Body of pancreas (tissue), 4 donors: ENCODE measurements around the gene U2AF2. TPM values are rescaled to one million over a fixed set of nuclear protein-coding genes. Genes with fewer than 3 reads are reported as not detected.
"Not testable (repeated sequence)": the region's sequence is repeated elsewhere in the genome, so short reads cannot be mapped to it uniquely, and the experiment has no call there.

Experiments used
- ATAC-seq: fragments of 150-250 bp; one replicate; pipeline ENCODE4 v1.9.1; 2016
- DNase-seq, 4 donors: peaks; one replicate each; pipeline ENCODE4 v3.0.0-alpha.2; 2019
- H3K27ac ChIP-seq, 4 donors: fragments of 200-600 bp; sonication (generic); 1 replicate in 3 of 4; 2 replicates in 1 of 4; pipeline versions ENCODE4 v1.5.1 to v1.6.1; 2016 to 2019; ENCODE audit warnings: mild to moderate bottlenecking in 1 of 4, mixed read lengths in 1 of 4, moderate library complexity in 1 of 4
- H3K27me3 ChIP-seq, 2 donors: fragments of 200-600 bp; sonication (generic); one replicate each; pipeline ENCODE4 v1.6.0; 2016; ENCODE audit warnings: mild to moderate bottlenecking in 1 of 2
- H3K36me3 ChIP-seq, 2 donors: fragments of 200-600 bp; sonication (generic); replicated peaks in 1 of 2; 2 replicates each; pipeline ENCODE4 v1.5.1; 2016; ENCODE audit warnings: low read depth in 2 of 2; ENCODE audit not compliant: insufficient read depth in 1 of 2
- H3K4me1 ChIP-seq: fragments of 200-600 bp; sonication (generic); one replicate; pipeline ENCODE4 v1.6.0; 2016
- H3K4me3 ChIP-seq, 2 donors: fragments of 200-600 bp; sonication (generic); 1 replicate in 1 of 2; 2 replicates in 1 of 2; pipeline ENCODE4 v1.5.1; 2016 to 2019
- H3K9me3 ChIP-seq, 3 donors: fragments of 200-600 bp; sonication (generic); 1 replicate in 2 of 3; 2 replicates in 1 of 3; pipeline ENCODE4 v1.5.1; 2016
- POLR2A ChIP-seq, 3 donors: fragments of 450-650 bp; IDR thresholded peaks; one replicate each; pipeline ENCODE4 v1.6.1; 2016; ENCODE audit warnings: antibody characterized with exemption in 3 of 3, mild to moderate bottlenecking in 2 of 3
- WGBS, 2 donors: methylation state at CpG; one replicate each; pipeline ENCODE4 v1.1.5; 2017; 5-methylcytosine and 5-hydroxymethylcytosine counted together
- intact Hi-C: fragments of 100-400 bp; cut with DNase I; formaldehyde crosslinking; loops from one replicate; pipeline ENCODE4 v1.15.1; 2023
- total RNA-seq, 2 donors: library from RNA; depleted of rRNA; stranded (reverse); fragments of >200 nt; gene quantifications; one replicate each; pipeline ENCODE4 v1.1.0, GENCODE V29; 2016
- TF ChIP-seq, protein P1 (sequence below), 7 experiments: fragments of 450-650 bp in 4 of 7; fragments of 200-600 bp in 3 of 7; sonication (generic) in 3 of 7; IDR thresholded peaks; one replicate each; pipeline ENCODE4 v1.5.1; 2016 to 2019; ENCODE audit warnings: antibody characterized with exemption in 7 of 7

U2AF2 gene
- total RNA-seq, 2 donors from 2014 or later, result 53.4 to 106 TPM

- no peaks in the 10 kb centered on the region for H3K36me3 ChIP-seq
- TF ChIP-seq, protein P1, sequence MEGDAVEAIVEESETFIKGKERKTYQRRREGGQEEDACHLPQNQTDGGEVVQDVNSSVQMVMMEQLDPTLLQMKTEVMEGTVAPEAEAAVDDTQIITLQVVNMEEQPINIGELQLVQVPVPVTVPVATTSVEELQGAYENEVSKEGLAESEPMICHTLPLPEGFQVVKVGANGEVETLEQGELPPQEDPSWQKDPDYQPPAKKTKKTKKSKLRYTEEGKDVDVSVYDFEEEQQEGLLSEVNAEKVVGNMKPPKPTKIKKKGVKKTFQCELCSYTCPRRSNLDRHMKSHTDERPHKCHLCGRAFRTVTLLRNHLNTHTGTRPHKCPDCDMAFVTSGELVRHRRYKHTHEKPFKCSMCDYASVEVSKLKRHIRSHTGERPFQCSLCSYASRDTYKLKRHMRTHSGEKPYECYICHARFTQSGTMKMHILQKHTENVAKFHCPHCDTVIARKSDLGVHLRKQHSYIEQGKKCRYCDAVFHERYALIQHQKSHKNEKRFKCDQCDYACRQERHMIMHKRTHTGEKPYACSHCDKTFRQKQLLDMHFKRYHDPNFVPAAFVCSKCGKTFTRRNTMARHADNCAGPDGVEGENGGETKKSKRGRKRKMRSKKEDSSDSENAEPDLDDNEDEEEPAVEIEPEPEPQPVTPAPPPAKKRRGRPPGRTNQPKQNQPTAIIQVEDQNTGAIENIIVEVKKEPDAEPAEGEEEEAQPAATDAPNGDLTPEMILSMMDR (IDR thresholded peaks at IDR 0.05), result no peak
- TF ChIP-seq POLR2A (IDR thresholded peaks at IDR 0.05), result no peak
- DNase-seq (no peak), ATAC-seq (no peak)
- WGBS, 2 donors, result 72 to 79% methylated on average over 15 of the region's 15 CpGs
- no peak overlapping the region for H3K4me3 ChIP-seq
- no peaks in the 10 kb centered on the region for H3K9me3 ChIP-seq
- peaks cover 0 to 6% of the 10 kb centered on the region in 2 donors for H3K27me3 ChIP-seq
- no peak overlapping the region for H3K27ac ChIP-seq
- intact Hi-C loops, result no loop called here
- peaks cover 4% of the 10 kb centered on the region for H3K4me1 ChIP-seq
These were observed 61.7 kb downstream of the U2AF2 start for GRCh38 chr19:55716531-55716930.

- intact Hi-C loops, result no loop called here
- H3K4me3 ChIP-seq, result no peak overlapping the region
- ATAC-seq (no peak), DNase-seq (no peak)
- peaks cover 0 to 6% of the 10 kb centered on the region in 2 donors for H3K27me3 ChIP-seq
- H3K9me3 ChIP-seq, result no peaks in the 10 kb centered on the region
- peaks cover 4% of the 10 kb centered on the region for H3K4me1 ChIP-seq
- H3K36me3 ChIP-seq, result no peaks in the 10 kb centered on the region
- 53 to 64% methylated on average over 11 of the region's 11 CpGs for WGBS, 2 donors
- TF ChIP-seq, protein P1 (IDR thresholded peaks at IDR 0.05), result no peak
- TF ChIP-seq POLR2A (IDR thresholded peaks at IDR 0.05), result no peak
- H3K27ac ChIP-seq, result no peak overlapping the region
These were observed 62.4 kb downstream of the U2AF2 start for GRCh38 chr19:55717251-55717650.

- H3K36me3 ChIP-seq, DNase-seq, H3K27ac ChIP-seq, H3K27me3 ChIP-seq, intact Hi-C loops, H3K4me1 ChIP-seq, ATAC-seq, H3K9me3 ChIP-seq, H3K4me3 ChIP-seq: not testable (repeated sequence)
- 22 to 25% methylated on average over 13 of the region's 13 CpGs for WGBS, 2 donors
These were observed 63.3 kb downstream of the U2AF2 start for GRCh38 chr19:55717879-55718711.

DNA sequence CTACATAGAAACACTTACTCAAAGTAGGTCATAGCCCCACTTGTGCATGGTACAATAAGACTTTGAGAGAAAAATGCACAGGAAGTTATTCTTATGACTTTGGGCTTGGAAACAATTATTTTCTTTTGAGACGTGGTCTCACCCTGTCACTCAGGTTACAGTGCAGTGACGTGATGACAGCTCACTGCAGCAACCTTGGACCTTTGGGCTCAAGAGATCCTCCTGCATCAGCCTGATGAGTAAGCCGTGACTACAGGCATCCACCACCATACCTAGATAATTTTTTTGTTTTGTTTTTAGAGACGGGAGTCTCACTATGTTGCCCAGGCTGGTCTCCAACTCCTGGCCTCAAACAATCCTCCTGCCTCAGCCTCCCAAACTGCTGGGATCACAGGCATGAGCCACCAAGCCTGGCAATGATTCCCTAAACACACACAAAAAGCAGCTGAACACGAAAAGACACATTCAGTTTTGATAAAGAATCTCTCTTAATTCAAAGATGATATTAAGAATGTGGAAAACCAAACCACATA, 65.4 kb downstream of the U2AF2 start:
- H3K27me3 ChIP-seq, result no peaks in the 10 kb centered on the region
- H3K4me1 ChIP-seq, result peaks cover 4% of the 10 kb centered on the region
- TF ChIP-seq, protein P1 (IDR thresholded peaks at IDR 0.05), result no peak
- TF ChIP-seq POLR2A (IDR thresholded peaks at IDR 0.05), result no peak
- intact Hi-C loops, result no loop called here
- H3K9me3 ChIP-seq, result no peaks in the 10 kb centered on the region
- H3K4me3 ChIP-seq, result no peak overlapping the region
- ATAC-seq (no peak), DNase-seq (no peak)
- H3K36me3 ChIP-seq, result no peaks in the 10 kb centered on the region
- 48 to 65% methylated on average over 5 of the region's 5 CpGs for WGBS, 2 donors
- no peak overlapping the region for H3K27ac ChIP-seq

- DNase-seq (no peak), ATAC-seq (no peak)
- Histone ChIP-seq H3K27ac (no peak overlapping the region), H3K9me3 (no peaks in the 10 kb centered on the region), H3K4me3 (no peak overlapping the region), H3K27me3 (no peaks in the 10 kb centered on the region), H3K36me3 (no peaks in the 10 kb centered on the region), H3K4me1 (peaks cover 4% of the 10 kb centered on the region)
- no peak for TF ChIP-seq POLR2A (IDR thresholded peaks at IDR 0.05)
- intact Hi-C loops, result no loop called here
- 71 to 75% methylated on average over 3 of the region's 3 CpGs for WGBS, 2 donors
These were observed 66.0 kb downstream of the U2AF2 start for GRCh38 chr19:55720801-55721200.
